Mesendoderm (in vitro differentiated cells): Measurements from ENCODE around the gene MOV10.

Experiments used
- DNase-seq: peaks from one replicate; pipeline ENCODE4 v3.0.0; 2013
- H2AK5ac ChIP-seq: 2 replicates; pipeline ENCODE4 v1.6.1; 2013; ENCODE audit warnings: low read length, inconsistent platforms
- H2BK120ac ChIP-seq: 2 replicates; pipeline ENCODE4 v1.6.1; 2013; ENCODE audit warnings: low read depth, mild to moderate bottlenecking, low read length, moderate library complexity, mixed read lengths
- H2BK15ac ChIP-seq: replicated peaks from 2 replicates; pipeline ENCODE4 v1.6.1; 2013; ENCODE audit warnings: low read depth, mild to moderate bottlenecking, moderate library complexity
- H2BK5ac ChIP-seq: 2 replicates; pipeline ENCODE4 v1.6.1; 2013; ENCODE audit warnings: low read length, inconsistent platforms
- H3K18ac ChIP-seq: 2 replicates; pipeline ENCODE4 v1.6.1; 2013; ENCODE audit warnings: mild to moderate bottlenecking, low read length, mixed read lengths
- H3K23ac ChIP-seq: one replicate; pipeline ENCODE4 v1.6.1; 2013; ENCODE audit warnings: low read length
- H3K27ac ChIP-seq: 2 replicates; pipeline ENCODE4 v1.5.1; 2013; ENCODE audit warnings: low read depth, mild to moderate bottlenecking, inconsistent platforms, low read length, moderate library complexity
- H3K27me3 ChIP-seq: 2 replicates; pipeline ENCODE4 v1.6.1; 2013; ENCODE audit warnings: low read length, control low read depth, mild to moderate bottlenecking, inconsistent platforms; ENCODE audit not compliant: insufficient read depth, poor library complexity
- H3K36me3 ChIP-seq: 2 replicates; pipeline ENCODE4 v1.6.1; 2013; ENCODE audit warnings: low read length, inconsistent platforms; ENCODE audit not compliant: control insufficient read depth, insufficient read depth
- H3K4ac ChIP-seq: one replicate; pipeline ENCODE4 v1.6.1; 2013; ENCODE audit warnings: low read depth, mild to moderate bottlenecking, low read length, moderate library complexity
- H3K4me1 ChIP-seq: 2 replicates; pipeline ENCODE4 v1.6.1; 2013; ENCODE audit warnings: low read depth, low read length, inconsistent platforms; ENCODE audit not compliant: control insufficient read depth
- H3K4me2 ChIP-seq: 2 replicates; pipeline ENCODE4 v1.6.1; 2013; ENCODE audit warnings: low read length
- H3K4me3 ChIP-seq: 2 replicates; pipeline ENCODE4 v1.5.1; 2013; ENCODE audit warnings: mild to moderate bottlenecking, low read length
- H3K56ac ChIP-seq: one replicate; pipeline ENCODE4 v1.6.1; 2013; ENCODE audit warnings: low read length
- H3K79me1 ChIP-seq: 2 replicates; pipeline ENCODE4 v1.6.1; 2013; ENCODE audit warnings: low read length, inconsistent platforms
- H3K79me2 ChIP-seq: 2 replicates; pipeline ENCODE4 v1.6.1; 2013; ENCODE audit warnings: mild to moderate bottlenecking, low read length; ENCODE audit not compliant: control insufficient read depth, insufficient read depth
- H3K9ac ChIP-seq: 2 replicates; pipeline ENCODE4 v1.6.1; 2013; ENCODE audit warnings: low read length, inconsistent platforms
- H4K5ac ChIP-seq: one replicate; pipeline ENCODE4 v1.6.1; 2013; ENCODE audit warnings: low read length
- H4K8ac ChIP-seq: one replicate; pipeline ENCODE4 v1.6.1; 2013; ENCODE audit warnings: low read depth, mild to moderate bottlenecking, control low read depth, low read length, moderate library complexity
- WGBS: extraction: QIAGEN DNeasy Blood & Tissue Kit; methylation state at CpG from one replicate; pipeline ENCODE4 v1.1.7; 2013; ENCODE audit warnings: low lambda C conversion rate, missing lambda C conversion rate; ENCODE audit not compliant: insufficient coverage; ENCODE audit errors: extremely low coverage; 5-methylcytosine and 5-hydroxymethylcytosine counted together

MOV10 gene

DNA sequence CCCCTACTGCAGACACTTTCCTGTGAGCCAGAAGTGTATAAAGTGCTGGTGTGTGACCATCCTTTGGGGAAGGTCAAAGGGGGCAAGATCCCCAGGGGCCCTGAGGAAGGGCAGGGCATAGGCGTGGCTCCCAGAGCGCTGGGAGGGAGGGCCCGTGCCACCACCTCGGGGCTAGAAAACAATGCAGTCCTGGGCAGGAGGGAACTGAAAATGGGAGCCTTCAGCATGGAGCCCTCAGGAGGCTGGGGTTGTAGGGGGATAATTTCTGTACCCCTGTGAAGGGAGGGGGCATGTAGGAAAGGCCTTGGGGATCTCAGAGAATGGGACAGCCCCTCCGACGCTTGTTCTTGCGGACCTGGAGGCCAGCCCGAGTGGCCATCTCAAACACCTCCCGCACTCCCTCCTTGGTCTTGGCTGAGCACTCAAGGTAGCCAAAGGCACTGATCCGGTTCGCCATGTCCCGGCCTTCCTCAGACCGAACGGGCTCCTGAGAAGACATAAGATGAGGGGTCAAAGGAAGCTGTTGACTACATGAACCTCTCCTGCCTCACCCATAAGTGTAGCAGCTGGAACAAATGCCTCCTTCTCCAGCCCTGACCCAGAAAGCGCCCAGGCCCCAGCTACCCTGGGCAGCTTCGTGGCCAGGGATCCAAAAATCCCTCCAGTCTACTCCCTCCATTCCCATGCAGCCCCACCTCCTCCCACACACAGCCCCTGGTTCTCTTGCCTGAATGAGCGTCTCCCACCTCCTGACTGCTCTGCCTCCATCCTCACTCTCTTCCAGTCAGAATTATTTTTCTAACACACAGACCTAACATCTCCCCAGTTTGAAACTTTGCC is 27.0 kb downstream of the MOV10 start:
- Histone ChIP-seq H3K9ac (peak overlapping the region; percentile 63), H3K4ac (no peak overlapping the region), H2BK5ac (peak overlapping the region; percentile 81), H3K4me2 (no peak overlapping the region), H3K36me3 (peaks cover 20% of the 10 kb centered on the region), H3K27ac (peak overlapping the region; percentile 93), H4K5ac (no peak overlapping the region), H3K23ac (peak overlapping the region; percentile 48), H3K18ac (peak overlapping the region; percentile 31), H3K4me3 (no peak overlapping the region), H3K27me3 (no peaks in the 10 kb centered on the region), H2AK5ac (no peak overlapping the region), H3K79me2 (peaks cover 19% of the 10 kb centered on the region), H4K8ac (no peak overlapping the region), H3K4me1 (peaks cover 44% of the 10 kb centered on the region), H3K79me1 (peaks cover 30% of the 10 kb centered on the region), H2BK120ac (peak overlapping the region; percentile 5), H3K56ac (peak overlapping the region; percentile 79), H2BK15ac (no peak overlapping the region)
- DNase-seq: no peak
- no CpG with 5 or more reads among the region's 17 CpGs for WGBS

DNA sequence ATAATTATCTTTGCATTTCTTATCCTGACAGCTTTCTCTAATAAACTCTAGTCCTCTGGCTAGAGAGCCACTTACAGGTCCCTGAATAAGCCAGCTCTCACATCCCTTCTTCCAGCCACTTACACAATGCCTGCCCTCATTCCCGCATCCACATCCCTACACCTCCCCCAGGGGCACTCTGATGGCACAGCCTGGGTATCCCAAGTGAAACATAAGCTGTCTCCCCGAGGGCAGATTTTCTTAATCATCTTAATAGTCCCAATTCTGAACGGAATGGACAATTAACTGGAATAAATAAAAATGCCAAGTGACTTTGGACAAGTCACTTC is 27.6 kb downstream of the MOV10 start:
- no peak overlapping the region for H2BK5ac ChIP-seq
- H3K79me2 ChIP-seq: peaks cover 19% of the 10 kb centered on the region
- H2AK5ac ChIP-seq: no peak overlapping the region
- no peak overlapping the region for H3K9ac ChIP-seq
- H2BK120ac ChIP-seq: no peak overlapping the region
- no peak overlapping the region for H3K4me3 ChIP-seq
- no peak for DNase-seq
- WGBS: no CpG with 5 or more reads among the region's 3 CpGs
- no peaks in the 10 kb centered on the region for H3K27me3 ChIP-seq
- no peak overlapping the region for H3K18ac ChIP-seq
- H3K4ac ChIP-seq: no peak overlapping the region
- no peak overlapping the region for H3K27ac ChIP-seq
- peaks cover 30% of the 10 kb centered on the region for H3K79me1 ChIP-seq
- H3K23ac ChIP-seq: no peak overlapping the region
- H3K56ac ChIP-seq: peak overlapping the region; percentile 79
- no peak overlapping the region for H2BK15ac ChIP-seq
- H4K5ac ChIP-seq: no peak overlapping the region
- peaks cover 44% of the 10 kb centered on the region for H3K4me1 ChIP-seq
- no peak overlapping the region for H3K4me2 ChIP-seq
- no peak overlapping the region for H4K8ac ChIP-seq
- H3K36me3 ChIP-seq: peaks cover 17% of the 10 kb centered on the region

GRCh38 chr1:112702420-112703261 is 28.2 kb downstream of the MOV10 start:
- no peaks in the 10 kb centered on the region for H3K27me3 ChIP-seq
- no peak overlapping the region for H3K4ac ChIP-seq
- H2BK5ac ChIP-seq: no peak overlapping the region
- WGBS: no CpG with 5 or more reads among the region's 12 CpGs
- peaks cover 30% of the 10 kb centered on the region for H3K79me1 ChIP-seq
- H3K23ac ChIP-seq: peak overlapping the region; percentile 38
- no peak overlapping the region for H4K5ac ChIP-seq
- peak overlapping the region; percentile 79 for H3K56ac ChIP-seq
- no peak overlapping the region for H3K18ac ChIP-seq
- H2BK120ac ChIP-seq: no peak overlapping the region
- peaks cover 17% of the 10 kb centered on the region for H3K36me3 ChIP-seq
- H2AK5ac ChIP-seq: no peak overlapping the region
- no peak overlapping the region for H3K4me3 ChIP-seq
- peaks cover 46% of the 10 kb centered on the region for H3K4me1 ChIP-seq
- H2BK15ac ChIP-seq: no peak overlapping the region
- no peak overlapping the region for H4K8ac ChIP-seq
- no peak for DNase-seq
- no peak overlapping the region for H3K9ac ChIP-seq
- H3K79me2 ChIP-seq: peaks cover 19% of the 10 kb centered on the region
- no peak overlapping the region for H3K27ac ChIP-seq
- H3K4me2 ChIP-seq: no peak overlapping the region

GRCh38 chr1:112703706-112704105 is 29.2 kb downstream of the MOV10 start:
- H3K79me2 ChIP-seq: peaks cover 19% of the 10 kb centered on the region
- H3K27me3 ChIP-seq: no peaks in the 10 kb centered on the region
- H3K27ac ChIP-seq: no peak overlapping the region
- H4K5ac ChIP-seq: no peak overlapping the region
- WGBS: no CpG with 5 or more reads among the region's 8 CpGs
- no peak overlapping the region for H3K9ac ChIP-seq
- H3K4me3 ChIP-seq: no peak overlapping the region
- peaks cover 30% of the 10 kb centered on the region for H3K79me1 ChIP-seq
- no peak for DNase-seq
- H3K56ac ChIP-seq: no peak overlapping the region
- no peak overlapping the region for H2BK120ac ChIP-seq
- no peak overlapping the region for H2BK15ac ChIP-seq
- no peak overlapping the region for H2AK5ac ChIP-seq
- no peak overlapping the region for H4K8ac ChIP-seq
- no peak overlapping the region for H3K4me2 ChIP-seq
- no peak overlapping the region for H3K4ac ChIP-seq
- no peak overlapping the region for H2BK5ac ChIP-seq
- H3K23ac ChIP-seq: no peak overlapping the region
- H3K4me1 ChIP-seq: peaks cover 41% of the 10 kb centered on the region
- peak overlapping the region; percentile 13 for H3K18ac ChIP-seq
- peaks cover 15% of the 10 kb centered on the region for H3K36me3 ChIP-seq

DNA sequence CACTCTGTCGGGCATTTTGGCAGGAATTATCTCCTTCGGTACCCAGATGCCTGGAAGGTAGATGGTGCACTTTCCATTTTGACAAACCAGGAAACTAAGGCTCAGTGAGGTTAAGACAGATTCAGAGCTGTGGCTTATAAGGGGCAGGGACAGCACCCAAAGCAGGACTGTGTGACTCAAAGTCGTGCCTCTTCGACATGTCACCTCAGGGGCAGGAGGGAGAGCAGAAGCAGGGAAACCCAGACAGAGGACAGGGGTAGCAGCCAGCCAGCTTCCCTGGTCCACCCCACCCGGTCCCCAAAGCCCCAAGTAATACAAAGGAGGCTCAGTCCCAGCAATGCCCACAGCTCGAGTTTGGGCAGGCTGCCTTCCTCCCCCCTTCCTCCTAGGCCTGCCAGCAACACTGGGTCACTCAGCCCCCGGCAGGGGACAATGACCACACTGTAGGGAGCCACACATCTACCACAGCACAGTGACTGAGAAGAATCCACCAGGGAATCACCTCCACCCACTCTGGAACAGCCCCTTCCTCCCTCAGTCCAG is 30.0 kb downstream of the MOV10 start:
- peaks cover 36% of the 10 kb centered on the region for H3K4me1 ChIP-seq
- H4K5ac ChIP-seq: no peak overlapping the region
- no CpG with 5 or more reads among the region's 7 CpGs for WGBS
- peak overlapping the region; percentile 90 for H3K56ac ChIP-seq
- no peak for DNase-seq
- no peak overlapping the region for H3K23ac ChIP-seq
- peak overlapping the region; percentile 74 for H3K4me2 ChIP-seq
- H3K4ac ChIP-seq: no peak overlapping the region
- H3K36me3 ChIP-seq: peaks cover 13% of the 10 kb centered on the region
- no peak overlapping the region for H4K8ac ChIP-seq
- no peaks in the 10 kb centered on the region for H3K27me3 ChIP-seq
- peak overlapping the region; percentile 30 for H3K4me3 ChIP-seq
- peak overlapping the region; percentile 84 for H3K9ac ChIP-seq
- H3K18ac ChIP-seq: peak overlapping the region; percentile 23
- peaks cover 19% of the 10 kb centered on the region for H3K79me2 ChIP-seq
- no peak overlapping the region for H2BK15ac ChIP-seq
- H3K27ac ChIP-seq: peak overlapping the region; percentile 37
- peaks cover 30% of the 10 kb centered on the region for H3K79me1 ChIP-seq
- no peak overlapping the region for H2BK120ac ChIP-seq
- peak overlapping the region; percentile 81 for H2BK5ac ChIP-seq
- H2AK5ac ChIP-seq: peak overlapping the region; percentile 89
